DND-41 (cell line): Measurements from ENCODE around the gene LRRC42.

Source experiments
- ATAC-seq: fragments of 200-7000 bp; cut with Tn5 transposase; 3 replicates; pipeline ENCODE4 v1.9.1; 2021; ENCODE audit warnings: low read depth; ENCODE audit not compliant: insufficient read depth
- DNase-seq: peaks from one replicate; pipeline ENCODE4 v3.0.0-alpha.2; 2020
- H2AFZ ChIP-seq: 2 replicates; pipeline ENCODE4 v1.6.0; 2012; ENCODE audit warnings: low read depth, low read length
- H3K27ac ChIP-seq: 2 replicates; pipeline ENCODE4 v1.5.1; 2012; ENCODE audit warnings: low read length, inconsistent platforms
- H3K27me3 ChIP-seq: fragments of 200-600 bp; sonication (generic); 2 replicates; pipeline ENCODE4 v1.6.0; 2012; ENCODE audit warnings: low read length, mild to moderate bottlenecking, inconsistent platforms; ENCODE audit not compliant: insufficient read depth, poor library complexity
- H3K36me3 ChIP-seq: 2 replicates; pipeline ENCODE4 v1.5.1; 2012; ENCODE audit warnings: low read length, inconsistent platforms; ENCODE audit not compliant: insufficient read depth
- H3K4me1 ChIP-seq: 2 replicates; pipeline ENCODE4 v1.5.1; 2012; ENCODE audit warnings: mild to moderate bottlenecking, low read length; ENCODE audit not compliant: insufficient read depth
- H3K4me2 ChIP-seq: 2 replicates; pipeline ENCODE4 v1.6.0; 2012; ENCODE audit warnings: mild to moderate bottlenecking, moderate library complexity, low read length, inconsistent platforms; ENCODE audit not compliant: insufficient read depth
- H3K4me3 ChIP-seq, 2 experiments: fragments of 200-600 bp in 1 of 2; shearing (Covaris generic) in 1 of 2; 2 replicates each; pipeline ENCODE4 v1.5.1; 2012 to 2016; ENCODE audit warnings: inconsistent platforms in 2 of 2, low read length in 2 of 2, mild to moderate bottlenecking in 2 of 2, low read depth in 1 of 2, moderate library complexity in 1 of 2
- H3K79me2 ChIP-seq: 2 replicates; pipeline ENCODE4 v1.6.0; 2012; ENCODE audit warnings: low read length, inconsistent platforms; ENCODE audit not compliant: insufficient read depth
- H3K9ac ChIP-seq: 2 replicates; pipeline ENCODE4 v1.6.0; 2012; ENCODE audit warnings: low read depth, mild to moderate bottlenecking, inconsistent platforms, low read length, moderate library complexity
- H3K9me3 ChIP-seq: 2 replicates; pipeline ENCODE4 v1.5.1; 2012; ENCODE audit warnings: low read length, moderate library complexity, mild to moderate bottlenecking, inconsistent platforms; ENCODE audit not compliant: insufficient read depth, severe bottlenecking
- H4K20me1 ChIP-seq: 2 replicates; pipeline ENCODE4 v1.6.0; 2012; ENCODE audit warnings: low read length; ENCODE audit not compliant: insufficient read depth
- EZH2 ChIP-seq: IDR thresholded peaks from 3 replicates; pipeline ENCODE4 v1.6.1; 2012; ENCODE audit warnings: borderline replicate concordance, low read depth, mild to moderate bottlenecking, moderate library complexity, low read length, inconsistent platforms; ENCODE audit not compliant: severe bottlenecking
- TF ChIP-seq, protein P1 (sequence below): IDR thresholded peaks from 2 replicates; pipeline ENCODE4 v1.5.1; 2012; ENCODE audit warnings: borderline replicate concordance, low read length, moderate library complexity, mild to moderate bottlenecking; ENCODE audit not compliant: poor library complexity, severe bottlenecking; ENCODE audit errors: extremely low read depth

The LRRC42 gene

DNA sequence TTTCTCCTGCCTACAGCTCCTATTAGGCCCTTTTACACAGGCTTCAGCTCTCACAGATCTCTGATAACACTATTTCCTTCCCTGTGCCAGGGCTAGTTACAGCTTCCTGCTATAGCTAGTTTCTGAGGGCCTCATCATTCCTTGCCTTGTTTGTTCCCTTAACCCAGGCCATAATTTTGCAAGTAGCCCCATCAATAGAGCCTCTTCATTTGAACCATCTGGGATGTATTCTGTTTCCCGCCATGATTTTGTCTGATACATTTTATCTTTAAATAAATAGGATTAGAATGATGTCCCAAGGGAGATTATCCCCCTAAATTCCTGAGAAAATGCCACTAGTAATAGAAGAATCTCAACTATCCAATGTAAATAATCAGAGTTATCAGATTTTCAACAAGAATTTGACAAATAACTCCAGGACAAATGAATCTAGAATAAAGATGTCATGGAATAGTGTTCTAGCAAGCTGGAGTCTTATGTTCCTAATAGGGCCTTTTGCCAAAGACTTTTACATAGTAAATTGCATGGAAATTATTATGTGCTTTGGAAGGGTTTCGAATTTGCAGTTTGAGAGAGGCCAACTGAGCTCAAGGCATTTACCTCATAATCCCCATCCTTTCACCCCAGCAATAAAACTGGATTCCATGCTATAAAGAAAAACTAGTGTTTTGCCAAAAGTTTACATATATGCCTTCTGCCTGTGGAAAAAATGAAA, 16.7 kb upstream of the LRRC42 start:
- H3K27ac ChIP-seq, result no peak overlapping the region
- H3K4me3 ChIP-seq, result no peak overlapping the region
- TF ChIP-seq, protein P1, sequence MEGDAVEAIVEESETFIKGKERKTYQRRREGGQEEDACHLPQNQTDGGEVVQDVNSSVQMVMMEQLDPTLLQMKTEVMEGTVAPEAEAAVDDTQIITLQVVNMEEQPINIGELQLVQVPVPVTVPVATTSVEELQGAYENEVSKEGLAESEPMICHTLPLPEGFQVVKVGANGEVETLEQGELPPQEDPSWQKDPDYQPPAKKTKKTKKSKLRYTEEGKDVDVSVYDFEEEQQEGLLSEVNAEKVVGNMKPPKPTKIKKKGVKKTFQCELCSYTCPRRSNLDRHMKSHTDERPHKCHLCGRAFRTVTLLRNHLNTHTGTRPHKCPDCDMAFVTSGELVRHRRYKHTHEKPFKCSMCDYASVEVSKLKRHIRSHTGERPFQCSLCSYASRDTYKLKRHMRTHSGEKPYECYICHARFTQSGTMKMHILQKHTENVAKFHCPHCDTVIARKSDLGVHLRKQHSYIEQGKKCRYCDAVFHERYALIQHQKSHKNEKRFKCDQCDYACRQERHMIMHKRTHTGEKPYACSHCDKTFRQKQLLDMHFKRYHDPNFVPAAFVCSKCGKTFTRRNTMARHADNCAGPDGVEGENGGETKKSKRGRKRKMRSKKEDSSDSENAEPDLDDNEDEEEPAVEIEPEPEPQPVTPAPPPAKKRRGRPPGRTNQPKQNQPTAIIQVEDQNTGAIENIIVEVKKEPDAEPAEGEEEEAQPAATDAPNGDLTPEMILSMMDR, result no peak
- H3K36me3 ChIP-seq, result peaks cover 58% of the 10 kb centered on the region
- H3K4me2 ChIP-seq, result no peak overlapping the region
- H4K20me1 ChIP-seq, result no peaks in the 10 kb centered on the region
- no peak overlapping the region for H2AFZ ChIP-seq
- DNase-seq (no peak), ATAC-seq (no peak)
- peaks cover 4% of the 10 kb centered on the region for H3K9me3 ChIP-seq
- no peaks in the 10 kb centered on the region for H3K27me3 ChIP-seq
- H3K4me1 ChIP-seq, result no peaks in the 10 kb centered on the region
- peaks cover 5% of the 10 kb centered on the region; the same call in 1 of the 2 replicates for H3K79me2 ChIP-seq
- H3K9ac ChIP-seq, result no peak overlapping the region

DNA sequence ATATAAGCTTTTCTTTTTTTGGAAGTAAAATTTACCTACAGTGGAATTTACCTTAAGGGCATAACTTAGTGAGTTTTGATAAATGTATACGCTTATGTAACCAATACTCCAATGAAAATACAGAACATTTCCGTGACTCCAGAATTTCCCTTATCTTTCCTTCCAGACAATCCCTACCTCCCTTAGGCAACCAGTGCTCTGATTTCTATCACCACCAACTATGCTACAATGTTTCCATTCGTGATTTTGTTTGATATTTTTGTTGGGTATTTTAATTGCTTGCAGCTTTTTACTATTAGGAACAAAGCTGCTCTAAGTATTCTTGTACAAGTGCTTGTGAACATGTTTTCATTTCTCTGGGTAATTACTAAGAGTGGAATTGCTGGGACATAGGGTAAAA, 15.2 kb upstream of the LRRC42 start:
- Histone ChIP-seq H3K27me3 (no peaks in the 10 kb centered on the region), H3K9ac (no peak overlapping the region), H3K4me3 (no peak overlapping the region), H3K36me3 (peaks cover 69% of the 10 kb centered on the region), H4K20me1 (no peaks in the 10 kb centered on the region), H3K4me1 (no peaks in the 10 kb centered on the region), H3K4me2 (no peak overlapping the region), H3K27ac (no peak overlapping the region), H3K79me2 (peaks cover 13% of the 10 kb centered on the region; the same call in 1 of the 2 replicates), H2AFZ (no peak overlapping the region), H3K9me3 (peaks cover 15% of the 10 kb centered on the region)
- DNase-seq (no peak), ATAC-seq (no peak)
- TF ChIP-seq EZH2, result no peak
- TF ChIP-seq, protein P1, result no peak

DNA sequence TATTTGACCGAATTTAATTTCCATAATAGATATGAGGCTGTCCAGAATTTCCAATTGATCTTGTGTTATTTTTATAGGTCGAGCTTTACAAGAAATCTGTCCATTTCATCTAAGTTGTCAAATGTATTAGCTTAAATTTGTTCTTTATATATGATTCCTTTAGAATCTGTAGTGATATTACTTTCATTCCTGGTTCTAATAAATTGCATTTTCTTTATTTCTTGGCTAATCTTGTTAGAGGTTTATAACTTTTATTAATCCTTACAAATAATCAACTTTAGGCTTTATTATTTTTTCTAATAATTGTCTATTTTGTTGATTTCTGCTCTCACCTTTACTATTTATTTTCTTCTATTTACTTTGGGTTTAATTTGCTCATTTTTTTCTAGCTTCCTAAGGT, 14.6 kb upstream of the LRRC42 start:
- Histone ChIP-seq H2AFZ (no peak overlapping the region), H3K4me1 (no peaks in the 10 kb centered on the region), H3K9me3 (peaks cover 15% of the 10 kb centered on the region), H3K4me2 (no peak overlapping the region), H3K36me3 (peaks cover 70% of the 10 kb centered on the region), H3K27ac (no peak overlapping the region), H3K27me3 (no peaks in the 10 kb centered on the region), H3K9ac (no peak overlapping the region), H3K79me2 (peaks cover 15% of the 10 kb centered on the region; the same call in 1 of the 2 replicates), H3K4me3 (no peak overlapping the region), H4K20me1 (no peaks in the 10 kb centered on the region)
- no peak for ATAC-seq
- no peak for DNase-seq
- TF ChIP-seq, protein P1, result no peak
- no peak for TF ChIP-seq EZH2
